ENCODE results near the gene SLC35E4. TPM values are rescaled to one million over a fixed set of nuclear protein-coding genes. Genes with fewer than 3 reads are reported as not detected.
"Not testable (repeated sequence)": the region's sequence is repeated elsewhere in the genome, so short reads cannot be mapped to it uniquely, and the experiment has no call there.

The SLC35E4 gene
- total RNA-seq, 1 donor from 2014 or later, result 3.2 TPM

- Histone ChIP-seq H3K4me1 (ENCODE audit: insufficient read depth, low read length) (no peaks in the 10 kb centered on the region), H3K27me3 (ENCODE audit: insufficient read depth, low read length) (no peaks in the 10 kb centered on the region), H3K79me2 (ENCODE audit: insufficient read depth, low read length) (no peaks in the 10 kb centered on the region), H3K27ac (ENCODE audit: low read depth, low read length) (no peak overlapping the region), H3K9ac (ENCODE audit: low read length) (no peak overlapping the region), H3K4me2 (ENCODE audit: low read length) (no peak overlapping the region), H2AFZ (ENCODE audit: low read depth, low read length) (no peak overlapping the region), H3K9me3 (ENCODE audit: insufficient read depth, low read depth, low read length) (no peaks in the 10 kb centered on the region), H3K36me3 (ENCODE audit: insufficient read depth, low read length) (no peaks in the 10 kb centered on the region), H3K4me3 (ENCODE audit: insufficient read depth, low read depth, low read length) (no peak overlapping the region), H4K20me1 (ENCODE audit: insufficient read depth, low read length) (no peaks in the 10 kb centered on the region)
- H3K27me3 Mint-ChIP-seq (ENCODE audit: low read depth, unreplicated experiment), result peaks cover 17% of the 10 kb centered on the region
- no peak overlapping the region for H3K4me3 Mint-ChIP-seq (ENCODE audit: unreplicated experiment)
- DNase-seq (ENCODE audit: low read depth) (no peak), FAIRE-seq (no peak)
- TF ChIP-seq, protein P1, sequence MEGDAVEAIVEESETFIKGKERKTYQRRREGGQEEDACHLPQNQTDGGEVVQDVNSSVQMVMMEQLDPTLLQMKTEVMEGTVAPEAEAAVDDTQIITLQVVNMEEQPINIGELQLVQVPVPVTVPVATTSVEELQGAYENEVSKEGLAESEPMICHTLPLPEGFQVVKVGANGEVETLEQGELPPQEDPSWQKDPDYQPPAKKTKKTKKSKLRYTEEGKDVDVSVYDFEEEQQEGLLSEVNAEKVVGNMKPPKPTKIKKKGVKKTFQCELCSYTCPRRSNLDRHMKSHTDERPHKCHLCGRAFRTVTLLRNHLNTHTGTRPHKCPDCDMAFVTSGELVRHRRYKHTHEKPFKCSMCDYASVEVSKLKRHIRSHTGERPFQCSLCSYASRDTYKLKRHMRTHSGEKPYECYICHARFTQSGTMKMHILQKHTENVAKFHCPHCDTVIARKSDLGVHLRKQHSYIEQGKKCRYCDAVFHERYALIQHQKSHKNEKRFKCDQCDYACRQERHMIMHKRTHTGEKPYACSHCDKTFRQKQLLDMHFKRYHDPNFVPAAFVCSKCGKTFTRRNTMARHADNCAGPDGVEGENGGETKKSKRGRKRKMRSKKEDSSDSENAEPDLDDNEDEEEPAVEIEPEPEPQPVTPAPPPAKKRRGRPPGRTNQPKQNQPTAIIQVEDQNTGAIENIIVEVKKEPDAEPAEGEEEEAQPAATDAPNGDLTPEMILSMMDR (IDR thresholded peaks at IDR 0.05; ENCODE audit: insufficient read depth, low read depth, low read length), result no peak
- TF ChIP-seq EZH2 (IDR thresholded peaks at IDR 0.05; ENCODE audit: insufficient read depth, low read length), result no peak
- H3K36me3 Mint-ChIP-seq (ENCODE audit: low read depth, unreplicated experiment), result peaks cover 2% of the 10 kb centered on the region
- H3K4me1 Mint-ChIP-seq (ENCODE audit: low read depth, unreplicated experiment), result peaks cover 4% of the 10 kb centered on the region
- H3K27ac Mint-ChIP-seq (ENCODE audit: unreplicated experiment), result no peak overlapping the region
- H3K9me3 Mint-ChIP-seq (ENCODE audit: unreplicated experiment), result peaks cover 2% of the 10 kb centered on the region
Measured at GRCh38 chr22:30614879-30615278, 20.7 kb upstream of the SLC35E4 start.

- no peak overlapping the region for H3K27ac ChIP-seq (ENCODE audit: low read depth, low read length)
- Mint-ChIP-seq H3K4me1 (ENCODE audit: low read depth, unreplicated experiment) (no peaks in the 10 kb centered on the region), H3K36me3 (ENCODE audit: low read depth, unreplicated experiment) (peaks cover 2% of the 10 kb centered on the region), H3K9me3 (ENCODE audit: unreplicated experiment) (peaks cover 2% of the 10 kb centered on the region), H3K27me3 (ENCODE audit: low read depth, unreplicated experiment) (peaks cover 17% of the 10 kb centered on the region), H3K27ac (ENCODE audit: unreplicated experiment) (no peak overlapping the region), H3K4me3 (ENCODE audit: unreplicated experiment) (no peak overlapping the region)
- no peak overlapping the region for H3K4me2 ChIP-seq (ENCODE audit: low read length)
- no peak overlapping the region for H3K4me3 ChIP-seq (ENCODE audit: insufficient read depth, low read depth, low read length)
- TF ChIP-seq EZH2 (IDR thresholded peaks at IDR 0.05; ENCODE audit: insufficient read depth, low read length), result no peak
- TF ChIP-seq, protein P1 (IDR thresholded peaks at IDR 0.05; ENCODE audit: insufficient read depth, low read depth, low read length), result no peak
- H3K36me3 ChIP-seq (ENCODE audit: insufficient read depth, low read length), result no peaks in the 10 kb centered on the region
- no peak for FAIRE-seq
- H3K9ac ChIP-seq (ENCODE audit: low read length), result no peak overlapping the region
- no peaks in the 10 kb centered on the region for H3K4me1 ChIP-seq (ENCODE audit: insufficient read depth, low read length)
- H3K9me3 ChIP-seq (ENCODE audit: insufficient read depth, low read depth, low read length), result no peaks in the 10 kb centered on the region
- no peak overlapping the region for H2AFZ ChIP-seq (ENCODE audit: low read depth, low read length)
- H3K79me2 ChIP-seq (ENCODE audit: insufficient read depth, low read length), result no peaks in the 10 kb centered on the region
- H4K20me1 ChIP-seq (ENCODE audit: insufficient read depth, low read length), result no peaks in the 10 kb centered on the region
- DNase-seq (ENCODE audit: low read depth), result no peak
- H3K27me3 ChIP-seq (ENCODE audit: insufficient read depth, low read length), result no peaks in the 10 kb centered on the region
Measured at GRCh38 chr22:30615543-30615954, 20.0 kb upstream of the SLC35E4 start.

- H3K4me1 Mint-ChIP-seq (ENCODE audit: low read depth, unreplicated experiment), result no peaks in the 10 kb centered on the region
- H3K27ac ChIP-seq (ENCODE audit: low read depth, low read length), result no peak overlapping the region
- H3K36me3 Mint-ChIP-seq (ENCODE audit: low read depth, unreplicated experiment), result peaks cover 2% of the 10 kb centered on the region
- FAIRE-seq, result no peak
- H3K9me3 Mint-ChIP-seq (ENCODE audit: unreplicated experiment), result peaks cover 2% of the 10 kb centered on the region
- H3K36me3 ChIP-seq (ENCODE audit: insufficient read depth, low read length), result no peaks in the 10 kb centered on the region
- no peaks in the 10 kb centered on the region for H3K9me3 ChIP-seq (ENCODE audit: insufficient read depth, low read depth, low read length)
- no peak for DNase-seq (ENCODE audit: low read depth)
- H3K4me2 ChIP-seq (ENCODE audit: low read length), result no peak overlapping the region
- no peak overlapping the region for H3K9ac ChIP-seq (ENCODE audit: low read length)
- TF ChIP-seq, protein P1 (IDR thresholded peaks at IDR 0.05; ENCODE audit: insufficient read depth, low read depth, low read length), result no peak
- no peak for TF ChIP-seq EZH2 (IDR thresholded peaks at IDR 0.05; ENCODE audit: insufficient read depth, low read length)
- H2AFZ ChIP-seq (ENCODE audit: low read depth, low read length), result no peak overlapping the region
- no peak overlapping the region for H3K4me3 Mint-ChIP-seq (ENCODE audit: unreplicated experiment)
- H4K20me1 ChIP-seq (ENCODE audit: insufficient read depth, low read length), result no peaks in the 10 kb centered on the region
- no peaks in the 10 kb centered on the region for H3K27me3 ChIP-seq (ENCODE audit: insufficient read depth, low read length)
- H3K4me3 ChIP-seq (ENCODE audit: insufficient read depth, low read depth, low read length), result no peak overlapping the region
- no peaks in the 10 kb centered on the region for H3K4me1 ChIP-seq (ENCODE audit: insufficient read depth, low read length)
- H3K79me2 ChIP-seq (ENCODE audit: insufficient read depth, low read length), result no peaks in the 10 kb centered on the region
- H3K27ac Mint-ChIP-seq (ENCODE audit: unreplicated experiment), result no peak overlapping the region
- peaks cover 17% of the 10 kb centered on the region for H3K27me3 Mint-ChIP-seq (ENCODE audit: low read depth, unreplicated experiment)
Measured at GRCh38 chr22:30617819-30618218, 17.8 kb upstream of the SLC35E4 start.

- H3K36me3 Mint-ChIP-seq (ENCODE audit: low read depth, unreplicated experiment), result not testable (repeated sequence)
Measured at GRCh38 chr22:30619909-30620308, 15.7 kb upstream of the SLC35E4 start.

More at GRCh38 chr22:30619909-30620308, 15.7 kb upstream of the SLC35E4 start:
- H3K4me1 ChIP-seq (ENCODE audit: insufficient read depth, low read length); H2AFZ ChIP-seq (ENCODE audit: low read depth, low read length); H3K4me3 ChIP-seq (ENCODE audit: insufficient read depth, low read depth, low read length); H3K27ac Mint-ChIP-seq (ENCODE audit: unreplicated experiment); H3K27me3 ChIP-seq (ENCODE audit: insufficient read depth, low read length); H3K9me3 Mint-ChIP-seq (ENCODE audit: unreplicated experiment); H3K4me3 Mint-ChIP-seq (ENCODE audit: unreplicated experiment); DNase-seq (ENCODE audit: low read depth); H3K27ac ChIP-seq (ENCODE audit: low read depth, low read length); H3K4me2 ChIP-seq (ENCODE audit: low read length); H3K36me3 ChIP-seq (ENCODE audit: insufficient read depth, low read length); H3K4me1 Mint-ChIP-seq (ENCODE audit: low read depth, unreplicated experiment); H3K79me2 ChIP-seq (ENCODE audit: insufficient read depth, low read length); FAIRE-seq; H3K9me3 ChIP-seq (ENCODE audit: insufficient read depth, low read depth, low read length); H3K9ac ChIP-seq (ENCODE audit: low read length); H4K20me1 ChIP-seq (ENCODE audit: insufficient read depth, low read length): not testable (repeated sequence)
- H3K27me3 Mint-ChIP-seq (ENCODE audit: low read depth, unreplicated experiment), result peaks cover 14% of the 10 kb centered on the region

Measured in astrocyte (in vitro differentiated cells and primary cell).